Measurements from ENCODE around the gene DDRGK1. TPM values are rescaled to one million over a fixed set of nuclear protein-coding genes. Genes with fewer than 3 reads are reported as not detected.

The DDRGK1 gene
- total RNA-seq, 1 donor from 2014 or later = 61.6 TPM

- TF ChIP-seq CTCF (conservative IDR thresholded peaks at IDR 0.05) = no peak
- Mint-ChIP-seq H3K4me1 (ENCODE audit: unreplicated experiment) (no peaks in the 10 kb centered on the region), H3K9me3 (no peaks in the 10 kb centered on the region), H3K4me3 (no peak overlapping the region), H3K27me3 (peaks cover 24% of the 10 kb centered on the region), H3K27ac (no peak overlapping the region), H3K36me3 (no peaks in the 10 kb centered on the region)
- no peak for DNase-seq (ENCODE audit: extremely low spot score, unreplicated experiment)
Observed at GRCh38 chr20:3231889-3232588, 27.6 kb upstream of the DDRGK1 start.

- no peaks in the 10 kb centered on the region for H3K36me3 Mint-ChIP-seq
Observed at GRCh38 chr20:3231116-3231515, 26.6 kb upstream of the DDRGK1 start.

DNA sequence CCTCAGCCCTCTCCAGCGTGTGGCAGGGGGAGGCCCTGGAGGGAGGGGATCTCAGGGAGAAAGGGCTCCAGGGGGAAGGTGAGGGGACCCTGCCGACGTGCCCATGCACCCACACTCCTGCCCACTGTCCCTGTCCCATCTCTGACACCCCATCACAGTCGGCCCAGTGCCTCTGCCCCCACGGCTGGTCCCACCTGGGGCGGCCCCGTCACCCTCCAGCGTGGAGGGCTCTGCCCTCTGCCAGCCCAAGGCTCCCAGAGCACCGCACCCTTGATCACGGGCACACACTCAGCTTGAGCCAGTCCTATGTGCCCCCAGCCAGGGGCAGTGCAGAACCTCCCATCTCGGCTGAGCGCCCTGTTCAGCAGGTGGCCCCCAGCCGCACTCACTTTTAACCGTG is 25.3 kb upstream of the DDRGK1 start:
- no peak for TF ChIP-seq CTCF (conservative IDR thresholded peaks at IDR 0.05)
- Mint-ChIP-seq H3K27me3 (peaks cover 2% of the 10 kb centered on the region), H3K27ac (no peak overlapping the region), H3K4me3 (no peak overlapping the region), H3K4me1 (ENCODE audit: unreplicated experiment) (no peaks in the 10 kb centered on the region), H3K36me3 (no peaks in the 10 kb centered on the region), H3K9me3 (no peaks in the 10 kb centered on the region)
- no peak for DNase-seq (ENCODE audit: extremely low spot score, unreplicated experiment)

More at GRCh38 chr20:3231116-3231515, 26.6 kb upstream of the DDRGK1 start:
- peaks cover 15% of the 10 kb centered on the region for H3K27me3 Mint-ChIP-seq
- H3K27ac Mint-ChIP-seq = no peak overlapping the region
- DNase-seq (ENCODE audit: extremely low spot score, unreplicated experiment) = no peak
- no peaks in the 10 kb centered on the region for H3K4me1 Mint-ChIP-seq (ENCODE audit: unreplicated experiment)
- H3K9me3 Mint-ChIP-seq = no peaks in the 10 kb centered on the region
- H3K4me3 Mint-ChIP-seq = no peak overlapping the region
- TF ChIP-seq CTCF (conservative IDR thresholded peaks at IDR 0.05) = no peak

GRCh38 chr20:3229158-3229557 is 24.7 kb upstream of the DDRGK1 start:
- Mint-ChIP-seq H3K4me3 (no peak overlapping the region), H3K27ac (no peak overlapping the region), H3K27me3 (no peaks in the 10 kb centered on the region), H3K9me3 (no peaks in the 10 kb centered on the region), H3K36me3 (no peaks in the 10 kb centered on the region), H3K4me1 (ENCODE audit: unreplicated experiment) (no peaks in the 10 kb centered on the region)
- no peak for TF ChIP-seq CTCF (conservative IDR thresholded peaks at IDR 0.05)
- DNase-seq (ENCODE audit: extremely low spot score, unreplicated experiment) = no peak

GRCh38 chr20:3228750-3229032 is 24.2 kb upstream of the DDRGK1 start:
- no peak for TF ChIP-seq CTCF (conservative IDR thresholded peaks at IDR 0.05)

More at GRCh38 chr20:3228750-3229032, 24.2 kb upstream of the DDRGK1 start:
- H3K36me3 Mint-ChIP-seq = no peaks in the 10 kb centered on the region
- no peak for DNase-seq (ENCODE audit: extremely low spot score, unreplicated experiment)
- H3K4me1 Mint-ChIP-seq (ENCODE audit: unreplicated experiment) = no peaks in the 10 kb centered on the region
- no peak overlapping the region for H3K4me3 Mint-ChIP-seq
- H3K27me3 Mint-ChIP-seq = no peaks in the 10 kb centered on the region
- H3K9me3 Mint-ChIP-seq = no peaks in the 10 kb centered on the region
- no peak overlapping the region for H3K27ac Mint-ChIP-seq

Data from type B pancreatic cell (in vitro differentiated cells).